ENCODE measurements around the gene SIK2.

SIK2 gene

DNA sequence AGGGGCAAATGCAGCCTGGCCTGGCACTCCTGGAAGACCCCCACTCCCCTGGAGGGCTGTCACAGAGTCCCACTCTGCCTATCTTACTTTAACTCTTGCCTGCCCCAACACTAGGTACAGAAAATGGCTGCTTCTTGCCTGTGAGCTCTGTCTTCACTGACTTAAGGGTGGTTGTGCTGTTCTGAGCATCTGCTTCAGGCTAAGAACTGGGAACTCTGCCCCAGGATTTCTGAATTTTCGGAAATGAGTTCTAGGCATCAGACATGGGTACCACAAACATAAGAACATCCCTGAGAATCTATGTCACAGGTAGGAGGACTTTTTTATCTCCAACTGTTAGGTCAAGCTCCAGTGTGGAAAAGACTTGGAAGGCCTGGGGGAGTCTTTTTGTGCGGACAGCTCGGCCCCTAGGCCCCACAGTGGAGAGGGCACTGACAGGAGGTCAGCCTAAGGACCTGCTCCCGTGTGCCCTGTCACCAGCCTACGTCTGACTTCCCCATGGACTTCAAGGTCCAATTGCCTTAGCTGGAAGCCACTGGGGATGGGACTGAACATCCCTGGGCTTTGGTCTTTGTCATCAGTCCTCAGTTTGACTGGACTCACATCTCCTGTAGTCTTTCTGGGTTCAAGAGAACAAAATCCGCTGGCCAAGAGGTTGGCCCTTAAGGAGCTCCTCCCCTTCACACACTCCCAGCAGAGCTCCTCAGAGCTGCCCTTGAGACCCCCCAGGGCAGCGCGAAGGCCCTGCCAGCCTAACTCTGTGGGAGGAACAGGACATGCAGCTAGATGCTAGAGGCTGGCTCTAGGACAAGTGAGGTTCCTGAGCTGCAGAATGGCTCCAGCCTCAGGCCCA lies 132.1 kb downstream of the SIK2 start:
- no peak for DNase-seq

DNA sequence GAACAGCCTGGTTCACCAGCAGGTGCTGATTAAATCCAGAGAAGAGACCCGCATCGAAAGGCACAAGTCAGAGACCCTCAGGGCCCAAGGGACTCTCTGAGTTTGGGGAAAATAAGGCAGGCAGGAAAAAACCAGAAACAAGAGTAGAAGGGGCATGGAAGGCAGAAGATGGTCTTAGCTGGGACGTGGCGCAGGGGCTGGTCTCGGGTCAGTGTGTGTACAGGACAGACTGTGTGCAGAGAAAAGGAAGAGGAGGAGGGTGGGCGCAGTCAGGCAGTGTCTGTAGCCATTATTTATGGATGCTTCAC lies 132.7 kb downstream of the SIK2 start:
- no peak for DNase-seq

DNA sequence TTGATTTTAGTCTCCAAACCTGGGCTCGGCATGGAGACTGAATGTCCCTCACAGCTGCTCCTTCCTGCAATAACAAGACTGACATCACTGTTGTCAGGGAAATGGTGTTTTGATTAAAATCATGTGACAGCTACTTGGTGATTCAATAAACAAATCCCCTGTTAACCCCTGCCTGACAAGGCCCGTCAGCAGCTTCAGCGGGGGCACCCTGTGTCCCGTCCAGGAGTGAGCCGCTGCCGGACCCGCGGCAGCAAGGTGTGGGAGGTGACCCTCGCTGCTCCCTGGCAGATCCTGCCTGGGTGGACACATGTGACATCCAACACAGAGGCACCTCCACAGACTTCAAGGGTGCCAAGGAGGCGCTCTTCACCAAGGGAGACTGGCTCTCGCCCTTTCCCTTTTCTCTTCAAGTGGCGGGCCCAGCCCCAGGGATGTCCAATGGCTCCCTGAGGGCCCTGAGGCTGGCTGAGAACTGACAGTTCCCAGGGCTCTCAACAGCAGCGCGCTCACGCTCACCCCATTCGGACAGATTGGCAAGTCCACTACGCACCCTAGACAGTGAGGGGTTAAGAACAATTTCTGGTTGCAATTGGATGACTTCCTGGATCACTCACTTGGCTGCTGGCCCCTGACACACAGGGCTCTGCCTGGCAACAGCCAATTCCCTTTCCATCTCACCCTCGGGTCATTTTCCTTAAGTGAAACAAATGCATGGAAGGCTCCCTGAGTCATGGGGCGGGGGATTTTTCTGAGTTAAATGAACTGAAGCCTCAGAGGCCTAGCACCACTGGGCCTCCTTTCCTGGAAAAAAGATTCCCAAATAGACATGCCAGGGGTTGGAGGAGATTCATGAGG lies 133.2 kb downstream of the SIK2 start:
- no peak for DNase-seq

DNA sequence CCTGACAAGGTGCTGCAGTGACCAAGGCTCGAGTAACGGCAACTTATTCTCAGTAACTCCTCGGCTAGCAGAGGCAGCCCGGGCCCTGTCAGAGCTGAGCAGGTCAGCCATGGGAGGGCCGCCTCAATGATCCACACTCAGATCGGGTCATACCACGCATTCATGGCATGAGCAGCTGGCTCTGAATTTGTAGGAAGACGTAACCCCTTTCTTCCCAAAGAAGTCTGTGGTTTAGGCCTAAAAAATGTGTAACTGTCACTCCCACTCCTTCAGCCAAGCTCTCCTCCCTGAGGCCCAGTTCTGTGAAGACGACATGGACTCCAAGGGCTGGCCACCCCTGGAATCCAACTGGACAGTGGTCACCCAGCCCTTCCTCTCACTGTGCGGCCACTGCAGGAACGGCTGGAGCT lies 133.9 kb downstream of the SIK2 start:
- no peak for DNase-seq

DNA sequence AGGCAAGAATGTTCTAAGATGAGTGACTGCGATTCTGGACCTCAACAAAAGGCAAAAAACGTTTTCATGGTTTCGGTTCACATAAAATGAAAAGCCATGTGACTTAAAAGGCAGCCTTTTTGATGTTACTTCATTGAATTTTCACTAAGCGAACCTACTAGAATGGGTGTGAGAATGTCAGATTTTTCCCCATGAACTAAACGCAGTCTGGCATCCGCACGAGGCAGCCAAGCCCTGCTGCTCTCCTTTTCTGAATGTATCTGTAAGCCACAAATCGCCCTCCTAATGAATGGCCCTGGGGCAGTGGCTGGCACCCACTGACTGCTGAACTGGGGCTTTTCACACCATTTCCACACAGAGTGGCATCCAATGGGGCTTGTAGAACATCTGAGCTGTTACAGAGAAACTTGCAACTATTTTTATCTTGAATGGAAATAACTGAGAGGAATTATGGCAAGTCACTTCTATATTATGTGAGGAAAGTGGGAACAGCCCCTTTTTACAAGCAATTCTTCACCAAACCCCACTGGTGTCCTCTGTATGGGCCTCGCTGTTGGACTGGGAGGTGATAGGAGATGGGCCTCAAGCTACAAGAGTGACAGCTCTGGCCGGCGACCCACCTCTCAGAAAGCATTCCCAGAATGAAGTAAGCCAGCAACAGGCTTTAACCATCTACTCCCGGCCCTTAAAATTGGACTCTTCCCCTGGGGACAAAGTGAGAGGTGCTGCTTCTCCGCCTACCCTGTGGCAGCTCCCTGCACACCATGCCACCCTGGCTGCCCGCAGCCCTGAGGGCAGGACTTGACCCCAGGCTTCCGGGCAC lies 134.6 kb downstream of the SIK2 start:
- no peak for DNase-seq

DNA sequence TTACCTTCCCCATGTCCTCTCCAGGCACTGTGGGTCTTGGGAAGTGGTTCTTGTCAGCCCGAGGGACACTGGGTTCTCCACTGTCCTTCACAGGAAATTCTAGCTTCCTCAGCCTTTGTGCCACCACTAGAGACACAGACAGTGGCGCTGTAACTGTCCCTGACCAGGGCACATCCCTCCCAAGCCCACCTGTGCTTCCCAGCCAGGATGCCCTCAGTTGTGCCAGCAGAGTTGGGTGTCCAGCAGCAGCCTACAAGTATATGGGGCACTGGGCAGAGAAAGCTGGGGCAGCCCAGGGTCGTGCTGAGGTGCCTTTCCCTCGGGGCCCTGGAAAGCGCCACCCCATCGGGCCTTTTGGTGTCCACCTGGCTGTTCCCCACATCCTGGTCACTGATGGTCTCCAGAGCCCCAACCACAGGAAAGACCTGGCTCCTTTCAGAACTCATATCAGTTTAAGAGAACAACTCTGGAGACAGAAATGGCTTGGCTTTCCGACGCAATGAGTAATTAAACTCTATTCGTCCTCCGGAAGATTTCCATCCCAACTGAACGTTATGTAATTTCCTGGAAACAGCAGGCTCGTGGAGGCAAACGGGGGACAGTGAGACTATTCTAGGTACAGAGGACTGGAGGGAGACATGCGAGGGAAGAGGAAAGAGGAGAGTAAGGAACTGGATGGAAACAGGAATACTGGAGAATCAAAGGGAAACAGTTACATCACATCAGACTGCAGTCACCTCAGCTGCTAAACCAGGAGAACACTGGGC lies 135.4 kb downstream of the SIK2 start:
- DNase-seq: no peak

DNA sequence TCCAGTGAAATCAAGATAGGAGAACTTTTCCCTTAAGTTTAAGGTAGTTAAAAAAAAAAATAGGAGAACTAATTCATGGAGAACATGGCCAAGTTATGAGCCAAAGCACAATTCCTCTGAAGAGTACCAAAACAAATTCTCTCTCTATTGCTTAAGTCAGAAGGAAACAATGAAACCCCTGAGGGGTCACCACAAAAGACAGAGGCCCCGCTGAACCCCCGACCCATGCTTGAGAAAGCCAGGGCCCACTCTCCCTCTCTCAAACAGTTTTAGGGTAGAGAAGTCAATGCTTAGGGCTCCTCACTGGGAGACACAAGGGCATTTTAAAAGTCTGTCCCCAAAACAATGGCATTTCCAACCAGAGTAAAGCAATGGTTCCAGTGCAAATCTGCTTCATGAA lies 137.1 kb downstream of the SIK2 start:
- no peak for DNase-seq

DNA sequence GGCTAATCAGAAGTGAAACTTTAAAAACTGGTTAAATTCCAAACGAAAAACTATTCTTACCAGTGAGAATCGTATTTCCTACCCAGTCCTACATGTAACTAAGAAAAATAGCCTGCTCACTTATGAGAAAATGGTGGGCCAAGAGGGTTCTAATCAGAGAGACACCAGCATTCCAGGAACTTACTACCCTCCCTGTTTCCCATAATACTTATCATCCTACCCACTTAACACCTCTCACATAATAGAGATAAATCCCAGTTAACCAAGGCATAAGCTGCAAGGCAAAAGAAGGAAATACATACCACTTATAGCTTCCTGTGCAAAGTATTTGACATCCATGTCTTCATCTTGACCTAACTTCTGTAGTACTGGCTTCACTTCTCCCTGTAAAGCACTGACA lies 139.5 kb downstream of the SIK2 start:
- no peak for DNase-seq

DNA sequence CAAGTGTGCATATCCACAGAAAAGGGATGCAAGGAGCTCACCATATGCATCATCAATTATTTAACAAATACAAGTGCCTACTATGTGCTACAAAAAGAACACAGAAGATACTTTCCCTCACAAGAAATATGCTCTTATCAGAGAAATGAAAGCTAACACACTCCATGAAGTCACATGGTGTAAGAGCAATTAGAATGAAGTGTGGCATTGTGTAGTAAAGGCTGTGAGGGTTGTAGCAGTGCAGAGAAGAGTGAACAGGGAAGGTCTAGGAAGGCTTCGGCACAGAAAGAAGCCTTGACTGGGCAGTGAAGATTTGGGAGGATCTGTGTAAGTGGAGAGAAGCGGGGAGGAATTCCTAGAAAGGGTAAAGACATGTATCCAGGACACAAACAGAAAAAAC lies 141.5 kb downstream of the SIK2 start:
- DNase-seq: no peak

DNA sequence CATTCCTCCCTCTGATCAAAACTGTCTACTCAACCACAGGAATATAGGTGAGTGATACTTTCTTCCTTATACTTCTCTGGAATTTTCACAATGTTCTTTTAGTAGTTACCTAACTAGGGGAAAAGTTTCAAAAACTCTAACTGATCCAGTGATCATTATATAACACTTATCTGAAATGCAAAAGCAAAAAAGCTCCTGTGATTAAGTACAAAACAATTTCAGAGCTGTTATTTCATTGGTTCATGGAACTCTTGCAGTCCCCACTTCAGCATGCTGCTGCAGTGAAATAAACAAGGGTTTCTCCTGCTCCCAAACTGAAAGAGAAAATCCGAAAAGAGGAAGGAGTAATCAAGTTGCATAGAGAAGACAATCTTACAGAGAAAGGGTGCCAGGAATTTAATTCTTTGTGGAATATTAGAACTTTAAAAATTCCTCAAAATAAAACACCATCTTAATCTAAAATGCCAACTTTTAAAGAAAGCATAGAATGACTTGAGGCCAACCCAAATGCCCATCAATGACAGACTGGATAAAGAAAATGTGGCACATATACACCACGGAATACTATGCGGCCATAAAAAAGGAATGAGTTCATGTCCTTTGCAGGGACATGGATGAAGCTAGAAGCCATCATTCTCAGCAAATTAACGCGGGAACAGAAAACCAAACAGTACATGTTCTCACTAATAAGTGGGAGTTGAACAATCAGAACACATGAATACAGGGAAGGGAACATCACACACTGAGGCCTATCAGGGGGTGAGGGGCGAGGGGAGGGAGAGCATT lies 143.7 kb downstream of the SIK2 start:
- DNase-seq: no peak

DNA sequence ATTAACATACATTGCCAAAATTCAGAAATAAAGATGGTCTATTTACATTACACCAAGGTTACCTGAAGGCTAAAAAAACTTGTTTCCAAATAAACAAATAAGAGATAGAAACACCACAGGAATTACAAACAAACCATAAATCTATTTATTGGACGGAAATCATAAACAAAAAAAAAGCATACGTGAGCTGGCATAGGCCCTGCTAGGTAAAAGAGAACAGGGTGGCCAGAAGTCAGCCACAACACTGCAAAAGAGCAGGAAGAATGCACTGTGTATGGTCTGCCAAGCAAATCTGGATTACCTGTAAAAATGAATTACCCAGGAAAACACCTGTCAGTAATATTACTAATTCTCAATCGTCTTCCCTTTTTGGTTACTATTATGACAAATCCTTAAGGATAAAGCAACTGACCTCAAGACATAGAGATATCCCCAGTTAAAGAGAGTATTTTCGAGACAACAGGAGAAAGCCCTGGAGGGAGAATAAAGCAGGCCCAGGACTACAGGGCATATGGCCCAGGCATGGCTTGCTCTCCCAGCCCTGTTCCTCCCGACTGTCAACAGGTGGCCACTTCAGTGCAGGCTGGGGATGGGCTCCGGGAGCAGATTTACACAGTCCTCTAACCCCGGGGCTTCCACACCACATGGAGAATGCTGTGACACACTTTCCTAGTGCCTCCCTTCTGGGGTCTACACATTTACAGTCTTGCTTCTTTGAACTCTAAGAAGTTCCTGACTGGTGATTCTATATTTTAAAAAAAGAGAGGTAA lies 146.0 kb downstream of the SIK2 start:
- DNase-seq: no peak

DNA sequence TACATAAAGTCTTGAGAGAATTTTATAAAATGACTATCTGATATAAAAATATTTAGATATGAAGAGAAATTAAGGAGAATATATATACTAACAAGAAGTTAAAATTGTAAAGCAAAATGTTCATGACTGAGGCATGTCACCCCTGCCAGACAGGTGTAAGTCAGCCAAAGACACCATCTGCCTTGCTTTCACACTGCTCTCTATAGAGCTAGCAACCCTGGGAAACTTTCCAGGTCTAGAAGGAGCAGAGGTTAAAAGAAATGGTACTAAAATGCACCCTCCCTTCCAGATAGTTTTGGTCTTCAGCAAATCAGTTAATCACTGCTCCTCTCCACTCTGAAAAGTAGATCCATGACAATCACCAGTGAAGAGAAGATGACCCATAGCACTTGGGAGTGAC lies 147.4 kb downstream of the SIK2 start:
- DNase-seq: no peak

DNA sequence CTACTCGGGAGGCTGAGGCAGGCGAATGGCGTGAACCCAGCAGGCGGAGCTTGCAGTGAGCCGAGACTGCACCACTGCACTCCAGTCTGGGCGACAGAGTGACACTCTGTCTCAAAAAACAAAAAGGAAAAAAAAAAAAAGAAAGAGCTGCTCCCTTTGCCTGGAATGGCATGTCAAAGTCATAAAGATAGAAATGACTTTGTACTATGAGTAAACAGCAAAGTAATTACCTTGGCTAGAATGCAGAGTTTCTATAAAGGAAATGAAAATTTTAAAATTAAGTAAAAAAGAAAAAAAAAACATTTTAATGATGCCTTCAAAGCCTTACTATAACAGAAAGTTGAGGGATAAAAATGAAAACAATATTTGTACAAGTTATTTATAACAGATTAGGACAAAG lies 153.8 kb downstream of the SIK2 start:
- no peak for DNase-seq

DNA sequence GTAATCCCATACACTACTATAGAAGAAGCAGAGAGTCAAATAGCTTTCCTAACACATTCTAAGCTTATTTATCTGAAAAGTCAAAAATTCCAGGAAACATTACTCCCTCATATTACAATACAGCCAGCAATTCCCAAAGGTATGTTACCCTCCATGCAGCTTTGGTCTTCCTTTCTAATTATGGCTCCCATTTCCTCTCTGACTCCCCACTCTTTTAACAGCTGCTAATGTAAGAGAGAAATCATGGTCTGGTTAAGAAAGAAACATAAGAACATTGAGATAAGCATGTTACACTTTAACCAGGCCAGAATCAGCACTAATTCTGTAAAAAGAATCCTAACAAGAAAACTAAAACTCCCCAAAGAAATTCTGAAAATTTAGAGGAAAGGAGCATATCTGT lies 157.1 kb downstream of the SIK2 start:
- DNase-seq: no peak

DNA sequence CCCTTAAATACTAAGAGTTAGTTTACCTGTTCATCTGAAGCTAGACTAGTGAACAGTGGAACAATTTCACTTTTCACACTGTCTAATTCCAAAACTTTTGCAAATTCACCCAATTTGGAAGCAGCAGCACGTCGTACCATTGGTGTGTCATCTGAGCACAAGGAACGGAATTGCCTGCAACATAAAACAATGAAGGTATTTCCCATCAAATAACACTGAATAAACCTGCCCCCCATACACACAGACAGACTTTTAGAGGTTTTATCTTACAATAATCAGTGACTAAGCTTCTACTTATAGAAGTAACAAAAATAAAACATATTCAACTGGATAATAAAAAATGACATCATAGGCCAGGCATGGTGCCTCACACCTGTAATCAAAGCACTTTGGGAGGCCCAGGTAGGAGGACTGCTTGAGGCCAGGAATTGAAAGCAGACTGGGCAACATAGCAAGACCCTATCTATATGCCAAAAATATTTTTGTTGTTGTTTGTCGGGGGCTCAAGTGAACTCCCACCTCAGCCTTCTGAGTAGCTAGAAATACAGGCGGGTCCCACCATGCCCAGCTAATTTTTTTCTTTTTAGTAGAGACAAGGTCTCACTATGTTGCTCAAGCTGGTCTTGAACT lies 157.6 kb downstream of the SIK2 start:
- DNase-seq: no peak

DNA sequence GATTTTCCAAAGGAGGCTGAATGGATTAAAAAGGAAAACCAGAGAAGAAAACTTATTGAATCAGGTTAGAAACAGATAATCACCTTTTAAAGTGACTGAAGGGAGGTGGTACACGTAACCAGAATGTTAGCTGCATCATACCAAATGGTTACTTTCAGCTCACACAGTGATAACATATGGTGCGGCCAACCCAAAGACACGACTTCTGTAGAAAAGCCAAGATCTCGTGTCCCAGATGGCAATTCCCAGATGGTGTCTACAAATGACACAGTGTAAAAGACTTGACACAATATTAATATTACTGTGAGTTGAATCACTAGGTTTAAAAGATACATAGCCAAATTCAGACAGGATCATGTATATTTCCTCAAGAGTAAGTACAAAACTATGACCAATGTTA lies 158.8 kb downstream of the SIK2 start:
- DNase-seq: no peak

DNA sequence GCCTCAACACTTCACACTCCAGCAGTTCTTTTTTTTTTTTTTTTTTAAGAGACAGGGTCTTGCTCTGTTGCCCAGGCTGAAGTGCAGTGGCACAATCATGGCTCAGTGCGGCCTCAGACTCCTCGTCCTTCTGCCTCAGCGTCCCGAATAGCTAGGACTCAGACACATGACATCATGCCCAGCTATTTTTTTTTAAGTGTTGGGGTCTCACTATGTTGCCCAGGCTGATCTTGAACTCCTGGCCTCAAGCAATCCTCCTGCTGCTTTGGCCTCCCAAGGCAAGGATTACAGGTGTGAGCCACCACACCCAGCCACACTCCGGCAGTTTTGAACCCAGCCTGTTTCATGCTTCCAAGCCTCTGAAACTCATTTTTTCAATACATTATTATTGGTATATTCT lies 160.3 kb downstream of the SIK2 start:
- no peak for DNase-seq

DNA sequence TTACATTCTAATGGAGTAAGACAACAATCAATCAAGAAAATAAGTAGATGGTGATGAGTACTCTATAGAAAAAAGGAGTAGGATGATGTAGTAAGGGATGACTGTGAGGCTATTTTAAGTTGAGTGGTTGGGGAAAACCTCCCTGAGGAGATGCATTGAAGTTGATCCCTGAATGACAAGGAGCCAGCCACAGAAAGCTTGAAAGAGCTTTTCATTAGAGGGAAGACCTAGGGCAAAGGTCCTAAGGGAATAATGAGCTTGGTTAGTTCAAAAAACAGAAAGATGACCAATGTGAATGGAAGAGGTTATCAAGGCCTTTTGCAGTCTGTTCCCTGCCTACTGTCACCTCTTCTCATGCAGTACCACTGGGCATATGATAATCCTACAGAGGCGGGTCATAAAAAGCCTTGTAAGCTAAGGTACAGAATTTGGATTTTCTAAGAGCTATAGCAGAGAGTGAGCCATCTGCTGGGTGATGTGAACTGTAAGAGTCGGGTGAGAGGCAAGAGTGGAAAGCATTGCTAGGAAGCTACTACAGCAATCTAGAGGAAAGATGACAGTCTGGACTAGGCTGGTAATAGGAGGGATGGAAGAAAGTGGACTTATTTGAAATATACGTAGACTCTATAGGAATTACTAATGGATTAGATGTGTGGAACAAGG lies 160.9 kb downstream of the SIK2 start:
- DNase-seq: no peak

DNA sequence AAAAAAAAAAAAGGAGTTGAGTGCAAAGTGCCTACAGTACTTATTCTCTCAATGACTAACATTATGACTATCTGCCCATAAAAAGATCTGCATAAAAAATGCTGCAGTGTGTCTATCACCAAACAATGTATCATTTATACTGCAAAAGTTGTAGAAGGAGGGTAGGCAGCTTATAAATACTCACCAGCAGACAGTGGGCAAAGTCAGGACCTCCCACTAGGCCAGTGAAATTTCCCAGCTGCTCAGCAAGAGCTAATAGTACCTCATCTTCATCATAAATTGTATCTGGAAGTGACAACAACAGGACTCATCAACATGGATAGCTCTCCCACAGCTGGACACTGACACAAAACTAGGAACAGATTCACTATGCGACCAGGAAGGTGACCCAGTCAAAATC lies 162.4 kb downstream of the SIK2 start:
- no peak for DNase-seq

Data from GDM1 (cell line).